SK-N-SH (cell line): ENCODE data around the gene WDCP.

ENCODE experiments used
- EP300 ChIP-seq, 2 experiments: IDR thresholded peaks; 2 replicates each; pipeline versions ENCODE4 v1.4.0 to v1.6.1; 2012; ENCODE audit warnings: borderline replicate concordance in 1 of 2, low read depth in 1 of 2, low read length in 1 of 2
- FOXM1 ChIP-seq: IDR thresholded peaks from 2 replicates; pipeline ENCODE4 v1.4.0; 2012; ENCODE audit warnings: low read depth, mild to moderate bottlenecking
- MAX ChIP-seq: IDR thresholded peaks from 2 replicates; pipeline ENCODE4 v1.4.0; 2012; ENCODE audit warnings: low read depth

DNA sequence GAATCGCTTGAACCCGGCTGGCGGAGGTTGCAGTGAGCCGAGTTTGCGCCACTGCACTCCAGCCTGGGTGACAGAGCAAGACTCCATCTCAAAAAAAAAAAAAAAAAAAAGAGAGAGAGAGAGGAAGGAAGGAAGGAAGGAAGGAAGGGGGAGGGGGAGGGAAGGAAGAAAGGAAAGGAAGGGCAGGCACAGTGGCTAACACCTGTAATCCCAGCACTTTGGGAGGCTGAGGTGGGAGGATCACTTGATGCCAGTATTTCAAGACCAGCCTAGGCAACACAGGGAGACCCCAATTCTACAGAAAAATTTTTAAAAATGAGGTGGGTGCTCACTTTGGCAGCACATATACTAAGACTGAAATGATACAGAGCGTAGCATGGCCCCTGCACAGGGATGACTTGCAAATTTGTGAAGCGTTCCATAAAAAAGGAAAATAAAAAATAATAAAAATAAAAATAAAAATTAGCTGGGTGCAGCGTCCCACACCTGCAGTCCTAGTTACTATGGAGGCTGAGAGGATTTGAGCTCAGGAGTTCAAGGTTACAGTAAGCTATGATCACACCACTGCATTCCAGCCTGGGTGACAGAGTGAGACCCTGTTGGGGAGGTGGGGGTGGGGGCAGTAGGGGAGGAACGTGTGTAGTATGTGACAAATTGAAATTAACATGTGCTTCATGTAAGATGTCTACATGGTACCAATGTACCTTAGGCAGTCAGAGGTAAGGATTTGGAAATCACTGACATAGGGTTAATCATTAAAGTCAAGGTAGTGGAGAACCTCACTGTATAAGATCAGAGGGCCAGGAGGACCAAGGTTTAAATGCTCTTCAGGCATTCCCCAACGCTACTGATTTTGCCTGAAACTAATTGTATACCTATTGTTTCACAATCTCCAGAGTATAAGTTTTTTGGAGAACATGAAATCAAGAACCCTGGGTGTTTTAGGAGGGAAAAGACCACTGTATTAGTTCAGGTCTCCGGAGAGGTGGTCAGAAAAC, 1.4 kb downstream of the WDCP start:
- TF ChIP-seq EP300 (IDR thresholded peaks at IDR 0.05; ENCODE audit: borderline replicate concordance in 1 of 2, low read depth in 1 of 2, low read length in 1 of 2) (no peak), MAX (no peak), FOXM1 (no peak)
